ENCODE measurements around the gene PANX1.
"Not testable (repeated sequence)": the region's sequence is repeated elsewhere in the genome, so short reads cannot be mapped to it uniquely, and the experiment has no call there.

Gene PANX1

GRCh38 chr11:94152678-94153065 is 24.0 kb downstream of the PANX1 start:
- H3K4me3 ChIP-seq (ENCODE audit: control insufficient read depth, low read depth, low read length): no peak overlapping the region

GRCh38 chr11:94153320-94153719 is 24.7 kb downstream of the PANX1 start:
- no peak for TF ChIP-seq CTCF (IDR thresholded peaks at IDR 0.05; ENCODE audit: control insufficient read depth, insufficient read depth, low read depth, low read length, missing control alignments)
- H3K4me3 ChIP-seq (ENCODE audit: control insufficient read depth, low read depth, low read length): no peak overlapping the region
- no peak for DNase-seq (ENCODE audit: low read depth)

More at GRCh38 chr11:94152678-94153065, 24.0 kb downstream of the PANX1 start:
- no peak for TF ChIP-seq CTCF (IDR thresholded peaks at IDR 0.05; ENCODE audit: control insufficient read depth, insufficient read depth, low read depth, low read length, missing control alignments)
- DNase-seq (ENCODE audit: low read depth): no peak

- no peak for DNase-seq (ENCODE audit: low read depth)
- no peak overlapping the region for H3K4me3 ChIP-seq (ENCODE audit: control insufficient read depth, low read depth, low read length)
- TF ChIP-seq CTCF (IDR thresholded peaks at IDR 0.05; ENCODE audit: control insufficient read depth, insufficient read depth, low read depth, low read length, missing control alignments): no peak
These were observed 25.6 kb downstream of the PANX1 start for GRCh38 chr11:94154095-94154856.

GRCh38 chr11:94157339-94157738 is 28.7 kb downstream of the PANX1 start:
- not testable (repeated sequence) for DNase-seq (ENCODE audit: low read depth); H3K4me3 ChIP-seq (ENCODE audit: control insufficient read depth, low read depth, low read length)

- no peak for DNase-seq (ENCODE audit: low read depth)
- H3K4me3 ChIP-seq (ENCODE audit: control insufficient read depth, low read depth, low read length): no peak overlapping the region
- no peak for TF ChIP-seq CTCF (IDR thresholded peaks at IDR 0.05; ENCODE audit: control insufficient read depth, insufficient read depth, low read depth, low read length, missing control alignments)
These were observed 40.2 kb downstream of the PANX1 start for GRCh38 chr11:94168882-94169281.

- no peak overlapping the region for H3K4me3 ChIP-seq (ENCODE audit: control insufficient read depth, low read depth, low read length)
- no peak for TF ChIP-seq CTCF (IDR thresholded peaks at IDR 0.05; ENCODE audit: control insufficient read depth, insufficient read depth, low read depth, low read length, missing control alignments)
- DNase-seq (ENCODE audit: low read depth): no peak
These were observed 40.9 kb downstream of the PANX1 start for GRCh38 chr11:94169516-94169915.

- H3K4me3 ChIP-seq (ENCODE audit: control insufficient read depth, low read depth, low read length): no peak overlapping the region
- DNase-seq (ENCODE audit: low read depth): no peak
- no peak for TF ChIP-seq CTCF (IDR thresholded peaks at IDR 0.05; ENCODE audit: control insufficient read depth, insufficient read depth, low read depth, low read length, missing control alignments)
These were observed 41.4 kb downstream of the PANX1 start for GRCh38 chr11:94169930-94170545.
